Measurements from ENCODE around the gene NOS1AP. TPM values are rescaled to one million over a fixed set of nuclear protein-coding genes. Genes with fewer than 3 reads are reported as not detected.
"Not testable (repeated sequence)": the region's sequence is repeated elsewhere in the genome, so short reads cannot be mapped to it uniquely, and the experiment has no call there.

NOS1AP gene
- total and polyA plus RNA-seq, 8 donors = 2.2 to 6.2 (median 3.3) TPM

DNA sequence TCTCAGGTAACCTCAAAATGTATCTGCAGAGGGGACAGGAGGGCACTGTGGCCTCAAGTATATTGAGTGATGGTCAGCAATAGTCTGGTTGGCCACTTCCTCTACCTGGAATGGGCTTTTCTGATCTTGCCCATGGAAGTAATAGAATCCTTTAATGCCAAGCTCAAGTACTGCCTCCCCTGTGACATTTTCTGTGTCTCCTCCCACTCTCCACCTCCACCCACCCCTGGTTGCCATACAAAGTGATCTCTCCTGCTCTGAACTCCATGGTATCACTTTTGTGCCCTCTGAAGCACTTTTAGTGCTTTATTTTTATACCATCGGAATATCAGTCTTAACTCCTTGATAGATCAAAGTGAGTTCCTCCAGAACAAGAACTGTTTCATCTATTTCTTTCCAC, 9.2 kb upstream of the NOS1AP start:
- peaks cover 0 to 4% of the 10 kb centered on the region in 2 donors for H3K27me3 ChIP-seq

DNA sequence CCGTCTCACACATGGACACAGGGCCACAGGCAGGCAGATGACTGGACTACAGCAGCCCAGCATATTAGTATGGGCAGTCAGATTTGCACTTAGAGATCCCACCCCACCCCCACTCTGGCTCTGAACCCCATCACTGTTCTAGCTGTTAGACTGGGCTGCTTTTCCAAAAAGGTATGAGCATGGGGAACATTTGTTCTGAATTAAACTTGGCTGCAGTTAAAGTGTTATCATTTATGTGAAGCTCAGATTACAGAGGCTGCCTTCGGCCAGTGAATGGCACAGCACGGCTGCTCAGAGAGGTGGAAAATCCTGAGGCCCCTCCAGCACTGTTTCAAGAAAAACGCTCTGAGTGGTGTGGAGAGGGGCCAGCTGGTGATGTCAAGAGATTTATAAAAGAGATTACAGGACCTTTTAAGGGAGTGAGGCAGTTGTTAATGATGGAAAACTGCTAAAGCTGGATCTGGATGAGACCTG, 6.9 kb upstream of the NOS1AP start:
- Histone ChIP-seq H3K9me3 (no peaks in the 10 kb centered on the region), H3K4me3 (no peak overlapping the region), H3K27me3 (peaks cover 0 to 15% of the 10 kb centered on the region in 2 donors), H3K36me3 (no peaks in the 10 kb centered on the region), H3K4me1 (no peaks in the 10 kb centered on the region), H3K27ac (no peak overlapping the region)
- ATAC-seq (no peak), DNase-seq (peak in 2 of 4 donors; percentile 46 to 73)
- TF ChIP-seq, protein P1, sequence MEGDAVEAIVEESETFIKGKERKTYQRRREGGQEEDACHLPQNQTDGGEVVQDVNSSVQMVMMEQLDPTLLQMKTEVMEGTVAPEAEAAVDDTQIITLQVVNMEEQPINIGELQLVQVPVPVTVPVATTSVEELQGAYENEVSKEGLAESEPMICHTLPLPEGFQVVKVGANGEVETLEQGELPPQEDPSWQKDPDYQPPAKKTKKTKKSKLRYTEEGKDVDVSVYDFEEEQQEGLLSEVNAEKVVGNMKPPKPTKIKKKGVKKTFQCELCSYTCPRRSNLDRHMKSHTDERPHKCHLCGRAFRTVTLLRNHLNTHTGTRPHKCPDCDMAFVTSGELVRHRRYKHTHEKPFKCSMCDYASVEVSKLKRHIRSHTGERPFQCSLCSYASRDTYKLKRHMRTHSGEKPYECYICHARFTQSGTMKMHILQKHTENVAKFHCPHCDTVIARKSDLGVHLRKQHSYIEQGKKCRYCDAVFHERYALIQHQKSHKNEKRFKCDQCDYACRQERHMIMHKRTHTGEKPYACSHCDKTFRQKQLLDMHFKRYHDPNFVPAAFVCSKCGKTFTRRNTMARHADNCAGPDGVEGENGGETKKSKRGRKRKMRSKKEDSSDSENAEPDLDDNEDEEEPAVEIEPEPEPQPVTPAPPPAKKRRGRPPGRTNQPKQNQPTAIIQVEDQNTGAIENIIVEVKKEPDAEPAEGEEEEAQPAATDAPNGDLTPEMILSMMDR (IDR thresholded peaks at IDR 0.05) = no peak
- intact Hi-C loops (cut with DNase I) = no loop called here

More for the DNA sequence above, 9.2 kb upstream of the NOS1AP start:
- no peak for ATAC-seq
- no peak overlapping the region for H3K4me3 ChIP-seq
- intact Hi-C loops (cut with DNase I) = no loop called here
- no peaks in the 10 kb centered on the region for H3K9me3 ChIP-seq
- no peaks in the 10 kb centered on the region for H3K4me1 ChIP-seq
- H3K27ac ChIP-seq = no peak overlapping the region
- TF ChIP-seq, protein P1 (IDR thresholded peaks at IDR 0.05) = no peak
- no peaks in the 10 kb centered on the region for H3K36me3 ChIP-seq
- DNase-seq = no peak

DNA sequence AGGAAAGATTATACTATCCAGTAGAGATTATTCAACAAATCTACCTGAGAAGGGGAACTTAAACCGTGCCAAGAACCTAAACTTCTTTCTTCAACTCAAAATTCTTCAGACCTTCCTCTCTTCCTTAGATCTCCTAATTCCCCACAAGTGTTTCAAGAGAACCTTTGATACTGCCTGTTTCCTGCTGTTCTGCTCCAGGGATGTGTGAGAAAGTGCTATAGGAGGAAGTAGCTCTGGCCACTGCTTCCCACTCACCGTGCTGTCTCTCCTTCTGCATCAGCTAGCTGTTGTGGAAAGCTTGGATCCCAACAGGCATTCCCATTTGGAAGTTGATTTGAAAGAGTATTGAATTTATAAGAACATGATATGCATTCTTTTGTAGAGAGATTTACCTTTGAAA, 4.5 kb upstream of the NOS1AP start:
- Histone ChIP-seq H3K27me3 (peaks cover 0 to 32% of the 10 kb centered on the region in 2 donors), H3K36me3 (no peaks in the 10 kb centered on the region), H3K4me1 (peaks cover 0 to 7% of the 10 kb centered on the region in 2 donors), H3K4me3 (no peak overlapping the region), H3K27ac (no peak overlapping the region), H3K9me3 (no peaks in the 10 kb centered on the region)
- intact Hi-C loops (cut with DNase I) = no loop called here
- TF ChIP-seq, protein P1 (IDR thresholded peaks at IDR 0.05) = no peak
- DNase-seq (no peak), ATAC-seq (no peak)

DNA sequence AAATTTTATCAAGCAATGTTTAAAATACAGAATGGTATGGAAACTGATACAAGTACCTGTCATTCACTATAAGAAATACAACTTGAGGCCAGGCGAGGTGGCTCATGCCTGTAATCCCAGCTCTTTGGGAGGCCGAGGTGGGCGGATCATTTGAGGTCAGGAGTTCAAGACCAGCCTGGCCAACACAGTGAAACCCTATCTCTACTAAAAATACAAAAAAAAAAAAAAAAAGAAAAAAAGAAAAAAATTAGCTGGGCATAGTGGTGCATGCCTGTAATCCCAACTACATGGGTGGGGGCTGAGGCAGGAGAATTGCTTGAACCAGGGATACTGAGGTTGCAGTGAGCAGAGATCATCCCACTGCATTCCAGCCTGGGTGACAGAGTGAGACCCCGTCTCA, 2.7 kb upstream of the NOS1AP start:
- Histone ChIP-seq H3K27me3 (peaks cover 0 to 50% of the 10 kb centered on the region in 2 donors), H3K4me1 (peaks cover 0 to 17% of the 10 kb centered on the region in 2 donors)
- H3K4me3 ChIP-seq; H3K36me3 ChIP-seq; DNase-seq; H3K9me3 ChIP-seq; ATAC-seq; H3K27ac ChIP-seq; intact Hi-C loops (cut with DNase I): not testable (repeated sequence)

DNA sequence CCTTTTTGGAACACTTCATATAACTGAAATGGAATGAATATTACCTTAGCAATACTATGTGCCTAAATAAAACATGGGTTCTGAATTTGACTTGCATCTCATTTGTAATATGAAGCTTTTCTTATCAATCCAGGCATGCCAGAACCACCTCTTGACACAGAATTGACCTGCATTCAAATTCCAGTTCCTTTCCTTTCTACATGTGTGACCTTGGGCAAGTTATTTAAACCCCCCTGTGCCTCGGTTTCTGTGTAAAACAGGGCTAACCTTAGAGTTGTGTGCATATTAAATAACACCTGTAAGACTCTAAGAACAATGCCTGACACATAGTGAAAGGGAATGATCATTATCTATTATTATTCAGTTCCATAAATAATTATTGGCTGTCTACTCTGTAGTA, 2.0 kb upstream of the NOS1AP start:
- Histone ChIP-seq H3K27ac (no peak overlapping the region), H3K4me3 (no peak overlapping the region), H3K36me3 (no peaks in the 10 kb centered on the region), H3K9me3 (no peaks in the 10 kb centered on the region), H3K27me3 (peaks cover 0 to 54% of the 10 kb centered on the region in 2 donors), H3K4me1 (peaks cover 0 to 17% of the 10 kb centered on the region in 2 donors)
- DNase-seq = no peak
- TF ChIP-seq, protein P1 (IDR thresholded peaks at IDR 0.05) = no peak
- ATAC-seq = no peak
- intact Hi-C loops (cut with DNase I) = no loop called here

DNA sequence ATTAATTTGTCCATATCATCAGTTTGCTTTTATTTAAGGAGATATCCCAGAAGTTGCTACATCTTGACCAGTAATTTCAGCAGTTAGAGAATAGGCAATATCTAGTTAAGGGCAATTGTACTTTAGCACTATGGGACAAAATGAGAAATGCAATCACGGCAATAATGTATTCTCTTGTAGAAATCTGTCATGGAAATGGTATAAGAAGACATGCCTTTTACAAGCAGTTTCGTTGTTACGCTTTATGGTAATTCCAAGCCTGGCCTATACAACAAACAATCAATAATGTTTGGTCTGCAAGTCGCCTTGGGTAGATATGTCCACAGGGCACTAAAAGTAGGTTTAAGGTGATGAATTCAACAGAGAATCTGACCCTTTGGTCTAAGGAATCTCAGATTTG, 1.2 kb upstream of the NOS1AP start:
- TF ChIP-seq, protein P1 (IDR thresholded peaks at IDR 0.05) = no peak

More for the DNA sequence above, 1.2 kb upstream of the NOS1AP start:
- Histone ChIP-seq H3K27me3 (peaks cover 0 to 62% of the 10 kb centered on the region in 2 donors), H3K9me3 (no peaks in the 10 kb centered on the region), H3K4me1 (peaks cover 0 to 17% of the 10 kb centered on the region in 2 donors), H3K4me3 (no peak overlapping the region), H3K36me3 (no peaks in the 10 kb centered on the region), H3K27ac (no peak overlapping the region)
- ATAC-seq (no peak), DNase-seq (no peak)
- intact Hi-C loops (cut with DNase I) = no loop called here
